Caco-2 (cell line): ENCODE measurements around the gene NUDT17. TPM values are rescaled to one million over a fixed set of nuclear protein-coding genes. Genes with fewer than 3 reads are reported as not detected.

Experiments used
- BruUV-seq: library from RNA; stranded (reverse); fragments of 400-500 nt; replicated peaks from 2 replicates; lab custom pipeline; 2021; lab: Mats Ljungman, UMichigan
- CTCF ChIA-PET: fragments of 300-600 bp; sonication (Branson Sonifier 250); formaldehyde crosslinking; loops from one replicate; lab custom pipeline; 2022; ENCODE audit warnings: antibody characterized with exemption; lab: Charles Lee
- POLR2A ChIA-PET: fragments of 300-600 bp; sonication (Branson Sonifier 250); formaldehyde crosslinking; loops from one replicate; lab custom pipeline; 2022; ENCODE audit warnings: antibody characterized with exemption; lab: Charles Lee
- DNase-seq, 2 experiments: peaks; one replicate each; pipeline versions ENCODE4 v3.0.0 to v3.0.0-alpha.2; 2020 to 2022
- H3K27me3 ChIP-seq: replicated peaks from 2 replicates; pipeline ENCODE4 v1.6.0; 2011; ENCODE audit warnings: low read length; ENCODE audit not compliant: control insufficient read depth, insufficient read depth
- H3K36me3 ChIP-seq: 2 replicates; pipeline ENCODE4 v1.5.1; 2011; ENCODE audit warnings: low read length; ENCODE audit not compliant: control insufficient read depth, insufficient read depth
- H3K4me1 ChIP-seq: fragments of 250-450 bp; sonication (Bioruptor Pico); 2 replicates; pipeline ENCODE4 v1.5.1; 2020; ENCODE audit warnings: mild to moderate bottlenecking
- H3K4me3 ChIP-seq: 2 replicates; pipeline ENCODE4 v1.5.1; 2011; ENCODE audit warnings: low read depth, mild to moderate bottlenecking, control low read depth, low read length
- H3K9me3 ChIP-seq: fragments of 250-450 bp; sonication (Bioruptor Pico); 2 replicates; pipeline ENCODE4 v1.5.1; 2020; ENCODE audit warnings: mild to moderate bottlenecking, moderate library complexity
- H3K27ac Mint-ChIP-seq: one replicate; pipeline ENCODE4 v1.8.0; 2022; ENCODE audit warnings: mixed read lengths; ENCODE audit not compliant: unreplicated experiment
- H3K27me3 Mint-ChIP-seq: one replicate; pipeline ENCODE4 v1.8.0; 2022; ENCODE audit warnings: mixed read lengths; ENCODE audit not compliant: insufficient read depth, unreplicated experiment
- H3K36me3 Mint-ChIP-seq: one replicate; pipeline ENCODE4 v1.8.0; 2022; ENCODE audit warnings: mild to moderate bottlenecking, mixed read lengths; ENCODE audit not compliant: insufficient read depth, unreplicated experiment
- H3K4me1 Mint-ChIP-seq: one replicate; pipeline ENCODE4 v1.8.0; 2022; ENCODE audit warnings: low read depth, mixed read lengths; ENCODE audit not compliant: unreplicated experiment
- H3K4me3 Mint-ChIP-seq: one replicate; pipeline ENCODE4 v1.8.0; 2022; ENCODE audit warnings: mild to moderate bottlenecking, moderate library complexity, mixed read lengths; ENCODE audit not compliant: unreplicated experiment
- H3K9me3 Mint-ChIP-seq: one replicate; pipeline ENCODE4 v1.8.0; 2022; ENCODE audit warnings: mixed read lengths; ENCODE audit not compliant: unreplicated experiment
- intact Hi-C: fragments of 100-400 bp; cut with micrococcal nuclease; formaldehyde crosslinking; loops from one replicate; pipeline ENCODE4 v1.10.0; 2022; ENCODE audit not compliant: unreplicated experiment
- total RNA-seq: library from RNA; stranded (reverse); gene quantifications from 2 replicates; pipeline ENCODE4 v1.2.3, GENCODE V29; 2022
- TF ChIP-seq, protein P1 (sequence below), 2 experiments: fragments of 200-600 bp in 1 of 2; IDR thresholded peaks; 1 replicate in 1 of 2; 2 replicates in 1 of 2; pipeline versions ENCODE4 v1.5.1 to v1.8.0; 2011 to 2022; ENCODE audit warnings: antibody characterized with exemption in 1 of 2, control low read depth in 1 of 2, inconsistent platforms in 1 of 2, low read depth in 1 of 2, low read length in 1 of 2, mild to moderate bottlenecking in 1 of 2, moderate library complexity in 1 of 2; ENCODE audit not compliant: insufficient read depth in 1 of 2, severe bottlenecking in 1 of 2, unreplicated experiment in 1 of 2

Gene NUDT17
- total RNA-seq, 1 experiment from 2014 or later: 6.4 TPM

DNA sequence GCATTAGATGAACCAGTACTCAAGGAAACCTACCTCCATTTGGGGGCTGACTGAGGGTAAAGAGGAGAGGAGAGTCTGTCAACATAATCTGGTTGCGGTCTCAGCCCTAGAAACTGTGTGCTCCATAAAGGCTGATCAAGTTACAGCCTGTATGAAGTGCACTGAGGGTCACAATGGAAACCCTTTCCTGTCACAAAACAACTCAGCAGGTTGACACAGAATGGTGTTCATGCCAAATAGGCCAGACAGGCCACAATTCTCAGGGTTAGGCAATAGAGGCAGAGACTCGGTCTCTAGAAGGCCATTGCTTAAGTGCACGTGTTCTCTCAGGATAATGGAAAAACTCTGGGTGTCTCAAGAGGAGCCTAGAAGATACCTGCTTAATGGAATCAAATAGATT lies 44.3 kb downstream of the NUDT17 start:
- no peak overlapping the region for H3K4me3 ChIP-seq
- H3K27ac Mint-ChIP-seq: no peak overlapping the region
- no peaks in the 10 kb centered on the region for H3K9me3 ChIP-seq
- no peaks in the 10 kb centered on the region for H3K36me3 Mint-ChIP-seq
- H3K4me1 ChIP-seq: peaks cover 8% of the 10 kb centered on the region
- no peak overlapping the region for H3K4me3 Mint-ChIP-seq
- no peaks in the 10 kb centered on the region for H3K9me3 Mint-ChIP-seq
- POLR2A ChIA-PET: no interaction called here
- no peak for DNase-seq
- H3K4me1 Mint-ChIP-seq: peaks cover 16% of the 10 kb centered on the region
- 0 out of 2 replicates have a peak, but pooled peaks cover 2% of the 10 kb centered on the region for H3K27me3 ChIP-seq
- TF ChIP-seq, protein P1, sequence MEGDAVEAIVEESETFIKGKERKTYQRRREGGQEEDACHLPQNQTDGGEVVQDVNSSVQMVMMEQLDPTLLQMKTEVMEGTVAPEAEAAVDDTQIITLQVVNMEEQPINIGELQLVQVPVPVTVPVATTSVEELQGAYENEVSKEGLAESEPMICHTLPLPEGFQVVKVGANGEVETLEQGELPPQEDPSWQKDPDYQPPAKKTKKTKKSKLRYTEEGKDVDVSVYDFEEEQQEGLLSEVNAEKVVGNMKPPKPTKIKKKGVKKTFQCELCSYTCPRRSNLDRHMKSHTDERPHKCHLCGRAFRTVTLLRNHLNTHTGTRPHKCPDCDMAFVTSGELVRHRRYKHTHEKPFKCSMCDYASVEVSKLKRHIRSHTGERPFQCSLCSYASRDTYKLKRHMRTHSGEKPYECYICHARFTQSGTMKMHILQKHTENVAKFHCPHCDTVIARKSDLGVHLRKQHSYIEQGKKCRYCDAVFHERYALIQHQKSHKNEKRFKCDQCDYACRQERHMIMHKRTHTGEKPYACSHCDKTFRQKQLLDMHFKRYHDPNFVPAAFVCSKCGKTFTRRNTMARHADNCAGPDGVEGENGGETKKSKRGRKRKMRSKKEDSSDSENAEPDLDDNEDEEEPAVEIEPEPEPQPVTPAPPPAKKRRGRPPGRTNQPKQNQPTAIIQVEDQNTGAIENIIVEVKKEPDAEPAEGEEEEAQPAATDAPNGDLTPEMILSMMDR (IDR thresholded peaks at IDR 0.05; ENCODE audit: insufficient read depth in 1 of 2, low read depth in 1 of 2, low read length in 1 of 2, severe bottlenecking in 1 of 2, unreplicated experiment in 1 of 2): no peak
- CTCF ChIA-PET: no interaction called here
- no TSS peak for BruUV-seq
- intact Hi-C loops: loop anchor here (5.0 kb wide), 2 partner anchors 38 to 148 kb away; partner anchors contain the start of gene RBM8A
- no peaks in the 10 kb centered on the region for H3K36me3 ChIP-seq
- peaks cover 8% of the 10 kb centered on the region for H3K27me3 Mint-ChIP-seq

DNA sequence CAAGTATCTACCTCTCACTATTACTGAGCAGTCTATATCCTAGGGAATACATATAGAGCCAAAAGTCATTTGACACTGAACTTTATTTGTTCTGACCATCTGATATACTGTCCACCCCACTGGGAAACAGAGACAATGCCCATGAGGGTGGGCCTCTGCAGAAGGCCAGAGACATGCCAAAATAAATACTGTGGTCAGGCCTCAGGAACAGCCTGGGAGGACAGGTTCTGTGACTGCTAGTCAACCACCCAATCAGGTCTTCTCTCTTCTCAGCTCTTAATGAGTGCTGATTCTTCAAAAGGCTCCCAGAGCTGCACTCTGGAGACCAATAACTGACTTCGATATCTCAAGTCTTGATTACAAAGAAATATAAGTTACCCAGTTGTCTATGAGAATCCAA lies 45.7 kb downstream of the NUDT17 start:
- no peak overlapping the region for H3K4me3 Mint-ChIP-seq
- peaks cover 7% of the 10 kb centered on the region for H3K4me1 Mint-ChIP-seq
- H3K36me3 Mint-ChIP-seq: no peaks in the 10 kb centered on the region
- CTCF ChIA-PET: interaction anchor here (0.6 to 2.3 kb wide), 14 partner anchors 18 to 145 kb away, joined by 3 to 32 read pairs (median 4); partner anchors contain the start of genes ANKRD34A, ITGA10, LIX1L and NUDT17
- POLR2A ChIA-PET: interaction anchor here (0.7 to 1.1 kb wide), 4 partner anchors 31 to 67 kb away, joined by 3 to 5 read pairs (median 3); partner anchors contain the start of genes LIX1L and RBM8A
- no peaks in the 10 kb centered on the region for H3K27me3 ChIP-seq
- TF ChIP-seq, protein P1 (IDR thresholded peaks at IDR 0.05; ENCODE audit: insufficient read depth in 1 of 2, low read depth in 1 of 2, low read length in 1 of 2, severe bottlenecking in 1 of 2, unreplicated experiment in 1 of 2): no peak
- H3K27ac Mint-ChIP-seq: no peak overlapping the region
- peaks cover 8% of the 10 kb centered on the region for H3K4me1 ChIP-seq
- BruUV-seq: no TSS peak
- no peaks in the 10 kb centered on the region for H3K9me3 Mint-ChIP-seq
- no peaks in the 10 kb centered on the region for H3K27me3 Mint-ChIP-seq
- H3K36me3 ChIP-seq: no peaks in the 10 kb centered on the region
- no peaks in the 10 kb centered on the region for H3K9me3 ChIP-seq
- no peak overlapping the region for H3K4me3 ChIP-seq
- intact Hi-C loops: loop anchor here (5.0 kb wide), 2 partner anchors 36 to 146 kb away; partner anchors contain the start of gene RBM8A
- DNase-seq: no peak

DNA sequence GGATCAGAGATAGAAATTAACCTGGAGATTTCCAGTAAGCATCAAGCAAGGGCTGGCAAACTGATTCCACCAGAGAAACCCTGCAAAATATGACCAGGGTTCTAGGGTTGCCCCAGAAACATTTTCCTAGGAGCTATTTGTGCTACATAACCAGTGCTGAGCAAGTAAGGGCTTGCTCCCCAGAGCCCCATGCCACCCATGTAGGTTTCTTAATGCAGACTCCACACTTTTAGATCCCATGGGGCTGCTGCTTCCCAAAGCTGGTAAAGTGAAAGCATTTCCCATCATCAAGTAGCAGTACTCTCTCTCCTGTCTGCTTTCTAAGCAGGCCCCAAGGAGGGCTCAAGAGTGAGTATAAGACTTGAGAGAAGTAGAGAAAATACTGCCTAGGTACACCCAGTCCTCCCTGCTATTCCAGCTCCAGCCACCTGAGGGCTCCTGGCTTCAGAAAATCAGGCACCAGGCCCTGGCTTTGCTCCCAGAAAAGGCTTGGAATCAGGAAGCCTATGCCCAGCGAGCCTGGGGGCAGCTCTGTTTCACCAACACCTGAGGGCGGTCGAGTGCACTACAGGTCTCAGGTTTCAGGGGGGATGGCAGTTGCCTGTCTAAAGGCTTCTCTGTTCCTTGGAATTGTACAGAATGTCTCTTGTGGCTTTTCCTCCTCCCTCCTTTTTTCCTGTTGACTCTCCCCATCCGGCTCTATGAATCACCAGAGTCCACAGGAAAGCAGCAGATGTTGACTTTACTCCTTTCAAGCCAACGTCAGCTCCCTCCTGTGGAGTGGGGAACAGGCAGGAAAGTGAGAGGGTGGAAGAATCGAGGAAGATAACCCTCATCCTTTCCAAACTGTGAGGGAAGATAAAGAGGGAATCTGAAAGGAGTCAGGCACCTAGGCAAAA lies 46.4 kb downstream of the NUDT17 start:
- no TSS peak for BruUV-seq
- no peaks in the 10 kb centered on the region for H3K36me3 Mint-ChIP-seq
- H3K4me1 ChIP-seq: peaks cover 8% of the 10 kb centered on the region
- no peaks in the 10 kb centered on the region for H3K36me3 ChIP-seq
- DNase-seq: peak; percentile 95 to 97
- H3K27me3 ChIP-seq: no peaks in the 10 kb centered on the region
- peaks cover 7% of the 10 kb centered on the region for H3K4me1 Mint-ChIP-seq
- CTCF ChIA-PET: interaction anchor here (0.6 to 2.3 kb wide), 24 partner anchors 10 to 144 kb away, joined by 3 to 32 read pairs (median 4); partner anchors contain the start of genes ANKRD34A, ITGA10, LIX1L and NUDT17
- no peaks in the 10 kb centered on the region for H3K9me3 Mint-ChIP-seq
- POLR2A ChIA-PET: interaction anchor here (0.5 to 1.1 kb wide), 8 partner anchors 32 to 161 kb away, joined by 3 to 12 read pairs (median 4); partner anchors contain the start of genes ANKRD34A, LIX1L, POLR3GL and RBM8A
- peak overlapping the region; percentile 84 for H3K27ac Mint-ChIP-seq
- no peaks in the 10 kb centered on the region for H3K27me3 Mint-ChIP-seq
- no peak overlapping the region for H3K4me3 ChIP-seq
- no peaks in the 10 kb centered on the region for H3K9me3 ChIP-seq
- intact Hi-C loops: loop anchor here (1.0 to 5.0 kb wide), 8 partner anchors 12 to 145 kb away; partner anchors contain the start of genes ITGA10 and RBM8A
- TF ChIP-seq, protein P1 (IDR thresholded peaks at IDR 0.05; ENCODE audit: insufficient read depth in 1 of 2, low read depth in 1 of 2, low read length in 1 of 2, severe bottlenecking in 1 of 2, unreplicated experiment in 1 of 2): peak; percentile 91 to 95
- H3K4me3 Mint-ChIP-seq: peak overlapping the region; percentile 66
